ENCODE results near the gene FUZ.

GRCh38 chr19:49848938-49849337 is 35.8 kb upstream of the FUZ start:
- no peak for TF ChIP-seq REST (IDR thresholded peaks at IDR 0.05; ENCODE audit: insufficient read depth in 1 of 2, low read depth in 2 of 2, low read length in 2 of 2)
- no peak for TF ChIP-seq POLR2AphosphoS5 (IDR thresholded peaks at IDR 0.05; ENCODE audit: low read depth, low read length)
